GM12801 (cell line): ENCODE measurements around the gene ZNF223.

Experiments
- CTCF ChIP-seq: IDR thresholded peaks from one replicate; pipeline ENCODE4 v1.5.1; 2011; ENCODE audit warnings: control low read depth; ENCODE audit not compliant: insufficient read length; ENCODE audit errors: extremely low read depth

The ZNF223 gene

GRCh38 chr19:44112802-44113137 is 60.9 kb downstream of the ZNF223 start:
- no peak for TF ChIP-seq CTCF

DNA sequence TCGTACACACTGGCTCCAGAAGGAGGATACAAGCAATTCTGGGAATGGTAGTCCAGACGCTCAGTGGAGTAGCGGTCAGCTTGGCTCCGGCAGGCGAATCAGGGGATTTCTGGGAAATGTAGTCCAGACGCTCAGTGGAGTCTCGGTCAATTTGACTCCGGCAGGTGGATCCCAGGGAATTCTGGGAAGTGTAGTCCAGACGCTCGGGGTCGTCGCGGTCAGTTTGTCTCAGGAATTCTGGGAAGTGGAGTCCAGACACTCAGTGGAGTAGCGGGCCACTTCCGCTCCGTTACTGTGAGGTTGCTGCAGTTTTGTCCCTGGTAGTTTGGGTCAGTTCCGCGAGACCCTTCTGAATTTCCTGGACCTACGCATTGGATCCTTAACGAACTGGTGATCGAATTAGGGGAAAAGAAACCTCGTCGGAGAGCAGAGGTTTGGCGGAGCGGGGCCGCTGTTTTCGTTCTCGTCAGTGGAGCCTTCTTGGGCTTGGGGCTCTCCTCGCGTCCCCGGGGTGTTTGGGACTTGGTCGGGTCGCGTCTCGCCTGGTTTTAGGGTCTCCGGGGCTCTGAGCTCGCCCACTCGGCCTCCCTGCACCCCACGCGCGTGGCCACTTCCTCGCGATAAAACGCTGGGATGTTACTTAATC is 61.4 kb downstream of the ZNF223 start, which contains the start of gene ZNF225:
TSS of gene ZNF225 (plus strand) at position 262 of the 646 bp plus-strand sequence. CDS start 2,429 bp downstream, outside the sequence.
- TF ChIP-seq CTCF, result no peak

DNA sequence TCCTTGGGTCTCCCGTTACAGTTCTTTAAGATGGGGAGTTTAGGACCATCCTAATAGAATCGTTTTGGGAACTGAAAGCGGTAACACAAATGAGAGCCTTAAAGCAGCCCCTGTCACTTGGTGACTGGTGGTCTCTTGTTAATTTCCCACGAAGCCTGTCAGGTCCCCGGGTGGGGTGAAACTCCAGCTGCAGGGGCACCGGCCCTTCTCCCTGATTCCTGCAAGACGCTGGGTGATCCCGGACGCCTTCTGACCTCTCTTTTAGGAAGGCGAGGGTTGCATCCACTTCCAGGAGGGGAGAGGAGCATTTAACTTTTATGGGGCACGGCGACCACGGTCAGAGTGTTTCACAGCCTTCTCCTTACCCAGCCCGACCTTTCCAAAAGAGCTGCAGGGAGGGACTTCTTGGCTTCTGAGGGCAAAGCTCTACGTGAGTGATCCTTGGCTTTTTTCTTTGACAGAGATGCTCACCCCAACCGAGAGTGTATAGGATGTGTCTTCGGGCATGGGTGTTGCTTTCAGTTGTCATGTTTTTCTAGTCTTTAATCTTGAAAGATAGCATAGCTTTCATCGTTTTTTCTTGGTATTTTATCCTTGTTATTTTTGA is 62.1 kb downstream of the ZNF223 start:
- no peak for TF ChIP-seq CTCF
